ENCODE results near the gene NANOS2.
A peak's percentile ranks its signal among the peaks of the same experiment; 100 is the strongest.
"Not testable (repeated sequence)": the region's sequence is repeated elsewhere in the genome, so short reads cannot be mapped to it uniquely, and the experiment has no call there.

NANOS2 gene

GRCh38 chr19:45876411-45877197 is 38.0 kb downstream of the NANOS2 start:
- H3K9ac ChIP-seq (ENCODE audit: low read depth in 1 of 2, low read length in 2 of 2), result peak overlapping the region; percentile 38 to 54
- H3K9me3 ChIP-seq (ENCODE audit: control insufficient read depth in 1 of 2, low read length in 2 of 2), result no peaks in the 10 kb centered on the region
- peak overlapping the region; percentile 13 for H3K27ac ChIP-seq (ENCODE audit: low read depth, low read length)
- H3K4me3 ChIP-seq (ENCODE audit: low read depth in 1 of 2, low read length in 2 of 2), result peak overlapping the region; percentile 29 to 32
- peaks cover 0 to 10% of the 10 kb centered on the region in 2 donors for H3K36me3 ChIP-seq (ENCODE audit: control insufficient read depth in 1 of 2, insufficient read depth in 2 of 2, low read length in 2 of 2)
- H3K4me1 ChIP-seq (ENCODE audit: control insufficient read depth in 1 of 2, insufficient read depth in 2 of 2, low read length in 2 of 2), result peaks cover 38 to 47% of the 10 kb centered on the region in 2 donors
- no peaks in the 10 kb centered on the region for H3K27me3 ChIP-seq (ENCODE audit: control insufficient read depth in 1 of 2, insufficient read depth in 2 of 2, low read length in 2 of 2)

- Histone ChIP-seq H3K9ac (ENCODE audit: low read depth in 1 of 2, low read length in 2 of 2) (peak overlapping the region; percentile 38 to 54), H3K27ac (ENCODE audit: low read depth, low read length) (peak overlapping the region; percentile 13), H3K4me3 (ENCODE audit: low read depth in 1 of 2, low read length in 2 of 2) (peak overlapping the region; percentile 29 to 32), H3K4me1 (ENCODE audit: control insufficient read depth in 1 of 2, insufficient read depth in 2 of 2, low read length in 2 of 2) (peaks cover 33 to 42% of the 10 kb centered on the region in 2 donors), H3K9me3 (ENCODE audit: control insufficient read depth in 1 of 2, low read length in 2 of 2) (no peaks in the 10 kb centered on the region), H3K27me3 (ENCODE audit: control insufficient read depth in 1 of 2, insufficient read depth in 2 of 2, low read length in 2 of 2) (no peaks in the 10 kb centered on the region), H3K36me3 (ENCODE audit: control insufficient read depth in 1 of 2, insufficient read depth in 2 of 2, low read length in 2 of 2) (peaks cover 0 to 10% of the 10 kb centered on the region in 2 donors)
Observed at GRCh38 chr19:45876161-45876410, 38.5 kb downstream of the NANOS2 start.

GRCh38 chr19:45874620-45874966 is 40.0 kb downstream of the NANOS2 start:
- Histone ChIP-seq H3K4me1 (ENCODE audit: control insufficient read depth in 1 of 2, insufficient read depth in 2 of 2, low read length in 2 of 2) (peaks cover 32 to 39% of the 10 kb centered on the region in 2 donors), H3K4me3 (ENCODE audit: low read depth in 1 of 2, low read length in 2 of 2) (no peak overlapping the region), H3K36me3 (ENCODE audit: control insufficient read depth in 1 of 2, insufficient read depth in 2 of 2, low read length in 2 of 2) (peaks cover 0 to 10% of the 10 kb centered on the region in 2 donors), H3K27me3 (ENCODE audit: control insufficient read depth in 1 of 2, insufficient read depth in 2 of 2, low read length in 2 of 2) (no peaks in the 10 kb centered on the region), H3K27ac (ENCODE audit: low read depth, low read length) (no peak overlapping the region), H3K9me3 (ENCODE audit: control insufficient read depth in 1 of 2, low read length in 2 of 2) (no peaks in the 10 kb centered on the region), H3K9ac (ENCODE audit: low read depth in 1 of 2, low read length in 2 of 2) (no peak overlapping the region)

- Histone ChIP-seq H3K36me3 (ENCODE audit: control insufficient read depth in 1 of 2, insufficient read depth in 2 of 2, low read length in 2 of 2) (peaks cover 0 to 10% of the 10 kb centered on the region in 2 donors), H3K9ac (ENCODE audit: low read depth in 1 of 2, low read length in 2 of 2) (no peak overlapping the region), H3K4me1 (ENCODE audit: control insufficient read depth in 1 of 2, insufficient read depth in 2 of 2, low read length in 2 of 2) (peaks cover 25 to 34% of the 10 kb centered on the region in 2 donors), H3K4me3 (ENCODE audit: low read depth in 1 of 2, low read length in 2 of 2) (no peak overlapping the region), H3K27me3 (ENCODE audit: control insufficient read depth in 1 of 2, insufficient read depth in 2 of 2, low read length in 2 of 2) (no peaks in the 10 kb centered on the region), H3K27ac (ENCODE audit: low read depth, low read length) (no peak overlapping the region), H3K9me3 (ENCODE audit: control insufficient read depth in 1 of 2, low read length in 2 of 2) (no peaks in the 10 kb centered on the region)
Observed at GRCh38 chr19:45873219-45873772, 41.3 kb downstream of the NANOS2 start.

GRCh38 chr19:45872095-45872919 is 42.3 kb downstream of the NANOS2 start:
- Histone ChIP-seq H3K4me1 (ENCODE audit: control insufficient read depth in 1 of 2, insufficient read depth in 2 of 2, low read length in 2 of 2) (peaks cover 16 to 24% of the 10 kb centered on the region in 2 donors), H3K4me3 (ENCODE audit: low read depth in 1 of 2, low read length in 2 of 2) (no peak overlapping the region), H3K9ac (ENCODE audit: low read depth in 1 of 2, low read length in 2 of 2) (no peak overlapping the region), H3K9me3 (ENCODE audit: control insufficient read depth in 1 of 2, low read length in 2 of 2) (no peaks in the 10 kb centered on the region), H3K27ac (ENCODE audit: low read depth, low read length) (no peak overlapping the region), H3K36me3 (ENCODE audit: control insufficient read depth in 1 of 2, insufficient read depth in 2 of 2, low read length in 2 of 2) (peaks cover 0 to 10% of the 10 kb centered on the region in 2 donors), H3K27me3 (ENCODE audit: control insufficient read depth in 1 of 2, insufficient read depth in 2 of 2, low read length in 2 of 2) (no peaks in the 10 kb centered on the region)

- H3K36me3 ChIP-seq (ENCODE audit: control insufficient read depth in 1 of 2, insufficient read depth in 2 of 2, low read length in 2 of 2), result peaks cover 0 to 10% of the 10 kb centered on the region in 2 donors
- H3K27ac ChIP-seq (ENCODE audit: low read depth, low read length), result no peak overlapping the region
- H3K27me3 ChIP-seq (ENCODE audit: control insufficient read depth in 1 of 2, insufficient read depth in 2 of 2, low read length in 2 of 2), result no peaks in the 10 kb centered on the region
- no peak overlapping the region for H3K4me3 ChIP-seq (ENCODE audit: low read depth in 1 of 2, low read length in 2 of 2)
- no peak overlapping the region for H3K9ac ChIP-seq (ENCODE audit: low read depth in 1 of 2, low read length in 2 of 2)
- no peaks in the 10 kb centered on the region for H3K9me3 ChIP-seq (ENCODE audit: control insufficient read depth in 1 of 2, low read length in 2 of 2)
- H3K4me1 ChIP-seq (ENCODE audit: control insufficient read depth in 1 of 2, insufficient read depth in 2 of 2, low read length in 2 of 2), result peaks cover 3 to 11% of the 10 kb centered on the region in 2 donors
Observed at GRCh38 chr19:45870798-45871197, 43.8 kb downstream of the NANOS2 start.

- peak overlapping the region; percentile 56 to 72 for H3K4me3 ChIP-seq (ENCODE audit: low read depth in 1 of 2, low read length in 2 of 2)
Observed at GRCh38 chr19:45867241-45867640, 47.3 kb downstream of the NANOS2 start.

GRCh38 chr19:45866400-45867176 is 48.0 kb downstream of the NANOS2 start:
- Histone ChIP-seq H3K27me3 (ENCODE audit: control insufficient read depth in 1 of 2, insufficient read depth in 2 of 2, low read length in 2 of 2) (no peaks in the 10 kb centered on the region), H3K9ac (ENCODE audit: low read depth in 1 of 2, low read length in 2 of 2) (peak overlapping the region; percentile 63 to 71), H3K27ac (ENCODE audit: low read depth, low read length) (no peak overlapping the region), H3K36me3 (ENCODE audit: control insufficient read depth in 1 of 2, insufficient read depth in 2 of 2, low read length in 2 of 2) (no peaks in the 10 kb centered on the region), H3K4me1 (ENCODE audit: control insufficient read depth in 1 of 2, insufficient read depth in 2 of 2, low read length in 2 of 2) (peaks cover 5 to 22% of the 10 kb centered on the region in 2 donors), H3K9me3 (ENCODE audit: control insufficient read depth in 1 of 2, low read length in 2 of 2) (no peaks in the 10 kb centered on the region), H3K4me3 (ENCODE audit: low read depth in 1 of 2, low read length in 2 of 2) (peak overlapping the region; percentile 56 to 72)

More at GRCh38 chr19:45867241-45867640, 47.3 kb downstream of the NANOS2 start:
- Histone ChIP-seq H3K4me1 (ENCODE audit: control insufficient read depth in 1 of 2, insufficient read depth in 2 of 2, low read length in 2 of 2) (peaks cover under 1 to 15% of the 10 kb centered on the region in 2 donors), H3K9ac (ENCODE audit: low read depth in 1 of 2, low read length in 2 of 2) (peak overlapping the region; percentile 63 to 71)
- H3K9me3 ChIP-seq (ENCODE audit: control insufficient read depth in 1 of 2, low read length in 2 of 2); H3K36me3 ChIP-seq (ENCODE audit: control insufficient read depth in 1 of 2, insufficient read depth in 2 of 2, low read length in 2 of 2); H3K27ac ChIP-seq (ENCODE audit: low read depth, low read length); H3K27me3 ChIP-seq (ENCODE audit: control insufficient read depth in 1 of 2, insufficient read depth in 2 of 2, low read length in 2 of 2): not testable (repeated sequence)

GRCh38 chr19:45865269-45865948 is 49.2 kb downstream of the NANOS2 start:
- no peak overlapping the region for H3K27ac ChIP-seq (ENCODE audit: low read depth, low read length)
- no peaks in the 10 kb centered on the region for H3K27me3 ChIP-seq (ENCODE audit: control insufficient read depth in 1 of 2, insufficient read depth in 2 of 2, low read length in 2 of 2)
- no peaks in the 10 kb centered on the region for H3K9me3 ChIP-seq (ENCODE audit: control insufficient read depth in 1 of 2, low read length in 2 of 2)
- H3K4me1 ChIP-seq (ENCODE audit: control insufficient read depth in 1 of 2, insufficient read depth in 2 of 2, low read length in 2 of 2), result peaks cover 5 to 25% of the 10 kb centered on the region in 2 donors
- peak overlapping the region; percentile 60 to 71 for H3K9ac ChIP-seq (ENCODE audit: low read depth in 1 of 2, low read length in 2 of 2)
- peak overlapping the region; percentile 72 to 74 for H3K4me3 ChIP-seq (ENCODE audit: low read depth in 1 of 2, low read length in 2 of 2)
- H3K36me3 ChIP-seq (ENCODE audit: control insufficient read depth in 1 of 2, insufficient read depth in 2 of 2, low read length in 2 of 2), result no peaks in the 10 kb centered on the region

Data from duodenal mucosa (tissue), 2 donors.